ENCODE measurements around the gene SIPA1.
A peak's percentile ranks its signal among the peaks of the same experiment; 100 is the strongest.

SIPA1 gene

GRCh38 chr11:65639623-65640482 lies 2.0 kb downstream of the SIPA1 start:
- peak in 27 of 42 donors; percentile 17 to 64 (median 34) for DNase-seq
- intact Hi-C loops (cut with DNase I) = loop anchor here (2.0 kb wide), 1 partner anchor 13 kb away; no protein-coding TSS in a partner anchor

- intact Hi-C loops (cut with DNase I) = no loop called here
- peak in 35 of 42 donors; percentile 24 to 75 (median 53) for DNase-seq
Observed at GRCh38 chr11:65640483-65641296, 2.8 kb downstream of the SIPA1 start.

GRCh38 chr11:65641297-65642013 lies 3.6 kb downstream of the SIPA1 start:
- intact Hi-C loops (cut with DNase I) = no loop called here
- DNase-seq = no peak

GRCh38 chr11:65642014-65642671 lies 4.2 kb downstream of the SIPA1 start:
- DNase-seq = peak in 6 of 42 donors; percentile 14 to 45 (median 27)
- intact Hi-C loops (cut with DNase I) = no loop called here

GRCh38 chr11:65643971-65644370 lies 6.1 kb downstream of the SIPA1 start:
- DNase-seq = no peak
- intact Hi-C loops (cut with DNase I) = no loop called here

GRCh38 chr11:65644837-65645236 lies 6.9 kb downstream of the SIPA1 start:
- intact Hi-C loops (cut with DNase I) = no loop called here

GRCh38 chr11:65645710-65646109 lies 7.8 kb downstream of the SIPA1 start:
- no peak for DNase-seq
- intact Hi-C loops (cut with DNase I) = no loop called here

More at GRCh38 chr11:65644837-65645236, 6.9 kb downstream of the SIPA1 start:
- DNase-seq = no peak

- DNase-seq = no peak
- intact Hi-C loops (cut with DNase I) = no loop called here
Observed at GRCh38 chr11:65646288-65646957, 8.5 kb downstream of the SIPA1 start.

GRCh38 chr11:65646958-65647701 lies 9.2 kb downstream of the SIPA1 start:
- intact Hi-C loops (cut with DNase I) = no loop called here
- peak in 38 of 42 donors; percentile 27 to 87 (median 66) for DNase-seq

- DNase-seq = peak in 3 of 42 donors; percentile 25 to 43 (median 34)
- intact Hi-C loops (cut with DNase I) = no loop called here
Observed at GRCh38 chr11:65648997-65649493, 11.1 kb downstream of the SIPA1 start.

- DNase-seq = no peak
Observed at GRCh38 chr11:65649656-65650546, 12.0 kb downstream of the SIPA1 start.

GRCh38 chr11:65650547-65651338 lies 12.8 kb downstream of the SIPA1 start:
- intact Hi-C loops (cut with DNase I) = loop anchor here (5.0 kb wide), 1 partner anchor 33 kb away; the partner anchor contains the start of gene PCNX3
- DNase-seq = no peak

More at GRCh38 chr11:65649656-65650546, 12.0 kb downstream of the SIPA1 start:
- intact Hi-C loops (cut with DNase I) = loop anchor here (5.0 kb wide), 1 partner anchor 33 kb away; the partner anchor contains the start of gene PCNX3

GRCh38 chr11:65651339-65651588 lies 13.4 kb downstream of the SIPA1 start:
- no peak for DNase-seq
- intact Hi-C loops (cut with DNase I) = loop anchor here (5.0 kb wide), 1 partner anchor 34 kb away; the partner anchor contains the start of gene PCNX3

GRCh38 chr11:65651589-65652510 lies 13.9 kb downstream of the SIPA1 start:
- no peak for DNase-seq
- intact Hi-C loops (cut with DNase I) = loop anchor here (2.0 to 5.0 kb wide), 2 partner anchors 13 to 35 kb away; partner anchors contain the start of genes PCNX3 and SIPA1

Data from head of caudate nucleus (tissue), 42 donors.